Midbrain (tissue), 1 donor: Measurements from ENCODE around the gene CALML6.

Experiments used
- DNase-seq: peaks from one replicate; lab custom pipeline; 2025; lab: John Stamatoyannopoulos, UW

Gene CALML6

DNA sequence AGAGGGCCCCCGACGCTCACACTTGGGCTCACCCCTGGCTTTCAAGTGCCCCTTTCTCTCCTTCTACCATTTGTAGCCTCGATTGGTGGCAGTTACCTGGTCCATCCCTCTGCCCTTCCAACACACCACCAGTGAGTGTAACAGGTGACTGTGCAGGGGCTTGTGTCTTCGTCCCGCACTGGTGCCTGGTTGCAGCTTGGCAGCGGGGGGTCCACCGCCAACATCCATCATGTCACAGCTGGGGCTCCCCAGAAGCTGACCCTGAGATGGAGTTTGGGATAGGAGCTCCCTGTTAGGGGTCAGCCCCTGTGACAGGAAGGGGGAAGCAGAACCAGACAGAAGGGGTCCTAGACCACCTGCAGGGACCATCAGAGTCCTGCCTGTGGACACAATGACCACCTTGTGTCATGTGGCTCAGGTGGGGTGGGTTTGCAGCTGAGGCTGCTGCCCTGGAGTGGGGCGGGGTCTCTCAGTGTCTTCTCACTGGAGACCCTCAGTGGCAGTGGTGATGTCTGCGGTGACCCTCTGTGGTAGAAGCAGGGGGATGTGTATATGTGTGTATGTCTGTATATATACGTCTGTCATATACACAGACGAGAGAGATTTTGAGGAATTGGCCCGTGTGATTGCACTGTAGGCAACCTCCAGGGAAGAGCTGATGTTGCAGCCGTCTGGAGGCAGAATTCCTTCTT is 3.6 kb upstream of the CALML6 start:
- no peak for DNase-seq

DNA sequence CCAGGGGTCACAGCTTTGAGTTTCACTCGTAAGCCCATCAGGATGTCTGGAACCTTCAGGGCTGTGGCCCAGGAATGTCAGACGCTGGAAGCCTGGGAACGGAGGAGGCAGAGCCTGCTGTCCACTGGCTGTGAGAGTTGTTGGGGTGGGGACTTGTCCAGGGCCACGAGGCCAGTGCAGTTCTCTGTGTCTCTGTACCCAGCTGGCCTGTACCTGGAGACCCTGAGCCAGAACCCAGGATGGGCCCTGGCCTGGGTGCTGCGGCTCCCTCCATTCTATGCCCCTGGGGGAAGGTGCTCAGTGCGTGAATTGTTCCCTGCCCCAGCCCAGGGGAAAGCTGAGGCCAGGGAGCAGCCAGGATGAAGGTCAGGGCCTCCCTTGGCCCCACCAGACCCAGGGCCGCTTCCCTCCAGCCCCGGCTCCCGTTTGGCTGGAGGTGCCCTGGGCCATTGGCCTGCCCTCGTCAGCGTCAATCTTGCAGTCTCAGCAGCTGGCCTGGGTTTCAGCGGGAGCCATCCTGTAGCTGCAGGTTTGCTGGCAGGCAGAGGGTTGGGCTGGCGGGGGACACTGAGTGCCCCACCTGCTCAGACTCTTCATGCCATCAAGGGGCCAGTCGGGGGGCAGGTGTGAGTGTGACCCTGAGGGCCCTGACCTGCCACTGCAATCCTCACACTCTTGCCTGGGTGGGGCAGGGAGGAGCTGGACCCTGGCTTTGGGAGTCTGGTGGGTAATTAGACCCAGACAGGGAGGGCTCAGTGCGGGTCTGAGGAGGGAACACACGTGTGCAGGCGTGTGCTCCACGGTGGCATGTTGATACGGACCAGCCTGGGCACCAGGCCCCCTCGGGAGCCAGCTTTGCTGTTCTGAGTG is 724 bp upstream of the CALML6 start:
- DNase-seq: no peak

DNA sequence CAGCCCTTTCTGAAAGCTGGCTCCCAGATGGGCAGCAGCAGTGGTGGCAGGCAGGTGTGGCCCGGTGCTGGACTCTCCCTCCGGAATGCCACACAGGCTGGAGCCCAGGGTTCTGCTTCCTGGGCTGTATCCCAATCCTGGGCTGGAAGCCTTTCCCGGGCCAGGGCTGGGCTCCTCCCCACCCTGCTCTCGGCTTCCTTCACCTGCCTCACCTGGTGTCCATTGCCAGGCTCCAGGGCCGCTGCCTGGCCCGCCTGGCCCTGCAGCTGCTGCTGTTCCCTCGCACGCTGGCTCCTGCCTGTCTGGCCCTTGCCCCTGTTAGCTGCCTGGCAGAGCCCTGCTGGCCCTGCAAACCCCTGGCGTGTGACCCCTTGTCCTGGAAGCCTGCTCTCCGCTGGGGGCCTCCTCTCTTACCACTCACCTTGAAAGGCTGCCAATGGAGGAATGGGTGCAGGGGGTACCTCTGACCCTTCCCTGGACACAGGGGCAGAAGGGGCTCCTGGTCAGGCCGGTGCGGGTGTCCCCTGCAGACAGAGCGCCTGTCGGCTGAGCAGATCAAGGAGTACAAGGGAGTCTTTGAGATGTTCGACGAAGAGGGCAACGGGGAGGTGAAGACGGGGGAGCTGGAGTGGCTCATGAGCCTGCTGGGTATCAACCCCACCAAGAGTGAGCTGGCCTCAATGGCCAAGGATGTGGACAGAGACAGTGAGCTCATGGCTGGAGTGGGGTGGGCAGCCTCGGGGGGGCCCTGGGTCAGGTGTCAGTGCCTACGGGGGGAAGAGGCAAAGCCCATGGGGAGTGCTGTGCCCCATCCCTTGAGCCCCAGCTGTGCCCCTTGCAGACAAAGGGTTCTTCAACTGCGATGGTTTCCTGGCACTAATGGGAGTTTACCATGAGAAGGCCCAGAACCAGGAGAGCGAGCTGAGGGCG is 1.1 kb downstream of the CALML6 start:
- no peak for DNase-seq

DNA sequence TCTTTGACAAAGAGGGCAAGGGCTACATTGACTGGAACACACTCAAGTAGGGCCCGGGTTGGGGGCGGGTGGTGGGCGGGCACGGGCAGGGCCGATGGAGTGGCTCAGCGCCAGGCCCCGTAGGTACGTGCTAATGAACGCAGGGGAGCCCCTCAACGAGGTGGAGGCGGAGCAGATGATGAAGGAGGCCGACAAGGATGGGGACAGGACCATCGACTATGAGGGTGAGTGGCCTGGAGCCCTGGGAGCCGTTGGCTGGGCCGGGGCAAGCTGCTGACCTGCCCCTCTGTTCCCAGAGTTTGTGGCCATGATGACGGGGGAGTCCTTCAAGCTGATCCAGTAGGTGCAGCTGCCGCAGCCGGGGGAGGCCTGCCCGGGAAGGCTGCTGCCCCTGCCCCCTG is 1.8 kb downstream of the CALML6 start:
- no peak for DNase-seq

DNA sequence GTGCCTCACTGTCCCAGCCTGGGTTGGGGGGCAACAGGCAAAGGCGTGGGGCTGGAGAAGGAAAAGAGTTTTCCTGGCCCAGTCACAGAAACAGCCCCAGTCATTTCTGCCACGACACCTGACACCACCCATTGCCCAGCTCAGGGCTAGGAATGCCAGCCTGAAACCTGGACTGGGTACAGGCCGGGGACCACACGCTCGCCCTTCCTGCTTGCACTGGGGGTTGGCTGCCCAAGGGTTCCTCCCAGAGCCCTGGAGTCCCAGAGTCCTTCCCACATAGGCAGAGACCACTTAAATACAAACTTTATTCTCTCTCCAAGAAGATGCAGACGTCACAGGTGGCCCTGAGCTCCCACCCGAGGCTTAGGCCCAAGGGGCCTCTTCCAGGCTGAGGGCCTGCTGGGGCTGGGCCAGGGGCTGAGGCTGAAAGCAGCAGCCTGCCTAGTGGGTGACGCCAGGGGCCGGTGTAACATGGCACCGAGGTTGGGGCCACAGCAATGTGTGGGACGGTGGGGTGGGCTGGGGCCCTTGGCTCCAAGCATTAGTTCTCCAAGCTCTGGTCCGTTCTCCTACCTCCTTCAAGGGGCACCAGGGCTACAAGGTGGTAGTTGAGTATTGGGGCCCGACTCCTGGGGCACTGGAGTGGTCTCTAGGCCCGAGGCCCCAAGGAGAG is 2.4 kb downstream of the CALML6 start:
- no peak for DNase-seq

DNA sequence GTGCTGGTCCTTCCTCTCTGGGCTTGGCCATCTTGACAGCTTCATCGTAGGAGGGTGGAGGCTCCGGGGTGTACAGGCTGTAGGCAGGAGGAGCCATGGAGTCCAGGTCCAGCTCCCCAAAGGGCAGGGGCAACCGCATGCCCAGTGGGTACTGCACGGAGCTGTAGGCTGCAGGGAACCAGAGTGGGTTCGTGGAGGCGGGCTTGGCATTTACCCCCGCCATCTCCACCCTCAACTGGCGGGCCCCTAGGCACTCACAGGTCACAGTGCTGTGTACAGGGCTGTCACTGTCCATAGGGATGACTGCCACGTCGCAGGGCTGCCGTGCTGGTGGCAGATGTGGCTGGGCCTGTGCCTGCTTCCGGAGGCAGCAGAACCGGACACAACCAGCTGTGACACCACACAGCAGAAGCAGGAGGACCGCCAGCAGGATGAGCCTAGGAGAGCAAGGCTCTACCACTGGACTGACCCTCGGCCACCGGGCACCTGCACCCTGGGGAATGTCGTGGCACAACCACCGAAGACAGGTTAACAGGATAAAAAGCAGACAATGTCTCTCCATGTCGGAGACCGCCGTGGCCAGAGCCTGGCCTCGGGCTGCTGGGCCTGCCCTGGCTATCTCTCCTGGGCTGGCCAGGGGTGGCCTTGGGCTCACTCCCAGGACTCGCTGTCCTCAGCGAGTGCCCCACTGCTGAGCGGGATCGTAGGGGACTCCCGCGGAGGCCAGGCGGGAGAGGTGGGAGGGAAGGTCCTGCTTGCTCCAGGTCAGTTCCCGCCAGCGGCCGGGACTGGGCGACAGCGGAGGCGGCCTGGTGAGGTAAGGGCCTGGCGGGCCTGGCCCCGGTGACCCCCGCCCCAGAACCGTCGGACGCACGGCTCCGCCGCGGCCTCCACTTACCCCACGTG is 3.2 kb downstream of the CALML6 start:
- no peak for DNase-seq

DNA sequence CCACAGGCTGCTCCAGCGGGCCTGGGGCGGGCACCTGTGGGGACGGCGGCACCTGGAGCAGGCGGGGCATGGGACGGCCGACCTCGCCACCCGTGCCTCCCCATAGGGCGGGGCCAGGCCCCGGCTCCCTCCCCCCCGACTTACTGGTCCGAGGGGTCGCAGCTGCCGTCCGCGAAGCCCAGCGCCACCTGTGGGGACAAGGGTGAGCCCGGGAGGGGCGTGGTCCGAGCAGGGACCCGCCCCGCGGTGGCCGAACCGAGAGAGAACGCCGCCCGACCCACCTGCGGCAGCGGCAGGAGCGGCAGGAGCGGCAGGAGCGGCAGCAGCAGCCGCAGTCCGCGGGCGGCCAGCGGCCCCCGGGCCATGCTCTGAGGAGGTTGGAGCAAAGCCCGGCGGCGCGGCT is 3.8 kb downstream of the CALML6 start, which contains the start of gene TMEM52:
TSS of gene TMEM52 (minus strand) at position 379 of the 403 bp plus-strand sequence. CDS start at position 365, 14 bp downstream.
- DNase-seq: no peak

DNA sequence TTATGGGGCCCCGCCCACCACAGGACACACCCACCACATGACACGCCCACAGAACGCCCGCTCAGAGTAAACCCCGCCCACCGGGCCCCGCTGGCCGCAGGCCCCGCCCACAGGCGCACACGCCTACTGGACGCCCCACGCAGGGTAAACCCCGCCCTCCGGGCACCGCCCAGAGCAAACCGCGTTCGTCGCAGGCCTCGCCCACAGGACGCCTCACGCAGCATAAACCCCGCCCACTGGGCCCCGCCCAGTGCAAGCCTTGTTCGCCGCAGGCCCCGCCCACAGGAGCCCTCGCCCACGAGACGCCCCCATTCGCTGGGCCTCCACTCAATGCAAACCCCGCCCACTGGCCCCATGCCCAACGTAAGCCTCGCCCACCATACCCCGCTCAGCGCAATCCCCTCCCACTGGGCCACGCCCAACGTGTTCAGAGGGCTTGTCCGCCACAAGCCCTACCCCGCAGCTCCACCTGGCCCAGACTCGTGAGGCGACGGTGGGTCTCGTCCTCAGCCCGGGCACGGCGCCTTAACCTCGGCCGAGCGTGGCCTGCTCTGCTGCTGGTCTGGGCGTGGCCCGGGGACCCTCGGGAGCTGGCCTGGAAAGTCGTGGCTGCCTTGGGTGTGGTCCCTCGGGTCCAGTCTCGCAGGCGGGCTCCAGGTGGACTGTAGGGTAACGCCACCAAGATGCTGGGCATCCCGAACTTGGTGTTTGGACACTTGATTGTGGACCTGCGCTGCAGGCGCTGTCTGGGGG is 4.4 kb downstream of the CALML6 start:
- DNase-seq: peak; percentile 77

DNA sequence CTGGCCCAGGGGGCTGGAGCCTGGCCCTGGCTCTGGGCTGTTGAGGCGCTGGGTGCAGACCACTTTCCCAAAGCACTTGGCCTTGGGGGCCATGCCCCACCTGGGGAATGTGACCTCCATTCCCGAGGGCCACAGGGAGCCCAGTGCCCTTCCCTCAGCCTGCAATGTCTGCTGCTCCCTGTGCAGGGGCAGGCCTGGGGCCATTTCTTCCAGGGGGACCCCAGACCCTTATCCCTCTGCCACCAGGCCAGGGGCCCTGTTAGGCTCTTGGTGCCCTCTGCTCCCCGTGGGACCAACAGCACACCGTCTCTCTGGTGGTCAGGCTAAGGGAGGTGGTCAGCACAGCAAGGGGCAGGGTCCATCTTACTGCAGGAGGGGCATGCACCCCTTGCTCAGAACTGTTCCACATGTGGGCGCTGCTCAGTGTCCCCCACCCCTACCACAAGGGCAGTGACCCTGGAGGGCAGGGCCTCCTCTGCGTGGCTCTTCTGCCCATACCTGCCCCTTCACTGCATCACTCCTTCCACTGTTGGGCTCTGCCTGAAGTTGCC is 5.1 kb downstream of the CALML6 start:
- no peak for DNase-seq

DNA sequence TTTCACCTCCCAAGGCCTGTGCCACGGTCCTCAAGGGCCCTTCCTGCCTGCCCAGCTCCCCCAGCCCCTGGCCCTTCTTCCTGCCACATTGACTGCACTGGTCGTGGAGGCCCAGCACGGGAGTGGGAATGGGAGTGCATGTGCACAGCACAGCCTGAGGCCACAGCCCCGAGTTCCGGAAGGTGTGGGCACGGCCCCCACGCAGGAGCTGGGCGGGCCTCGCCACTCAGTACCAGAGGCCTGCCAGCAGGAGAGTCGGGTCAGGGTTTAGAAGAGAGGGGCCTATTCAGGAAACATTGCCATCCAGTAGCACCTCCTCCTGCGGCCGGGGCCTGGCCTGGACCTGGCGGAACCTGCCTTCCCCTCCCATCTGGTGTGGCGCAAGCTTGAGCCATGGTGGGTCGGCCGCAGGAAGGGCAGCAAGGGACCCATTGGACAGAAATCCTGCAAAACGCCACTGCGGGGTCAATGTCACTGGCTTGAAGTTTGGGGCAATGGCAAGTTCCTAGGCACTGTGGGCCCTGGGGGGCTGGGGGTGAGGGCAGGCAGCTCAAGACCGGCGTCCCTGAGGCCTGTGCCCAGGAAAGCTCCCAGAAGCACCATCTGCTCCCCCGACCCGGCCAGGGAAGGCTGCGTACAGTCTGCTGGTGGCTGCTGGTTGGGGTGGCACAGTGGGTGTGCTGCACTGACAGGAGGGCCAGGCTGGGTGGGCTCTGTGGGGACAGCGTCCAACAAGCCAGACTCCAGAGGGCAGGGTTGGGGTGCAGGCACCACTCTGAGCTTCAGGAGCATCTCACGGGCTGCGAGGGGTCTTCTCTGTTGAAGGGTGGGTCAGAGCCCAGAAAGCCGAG is 5.8 kb downstream of the CALML6 start:
- DNase-seq: no peak

DNA sequence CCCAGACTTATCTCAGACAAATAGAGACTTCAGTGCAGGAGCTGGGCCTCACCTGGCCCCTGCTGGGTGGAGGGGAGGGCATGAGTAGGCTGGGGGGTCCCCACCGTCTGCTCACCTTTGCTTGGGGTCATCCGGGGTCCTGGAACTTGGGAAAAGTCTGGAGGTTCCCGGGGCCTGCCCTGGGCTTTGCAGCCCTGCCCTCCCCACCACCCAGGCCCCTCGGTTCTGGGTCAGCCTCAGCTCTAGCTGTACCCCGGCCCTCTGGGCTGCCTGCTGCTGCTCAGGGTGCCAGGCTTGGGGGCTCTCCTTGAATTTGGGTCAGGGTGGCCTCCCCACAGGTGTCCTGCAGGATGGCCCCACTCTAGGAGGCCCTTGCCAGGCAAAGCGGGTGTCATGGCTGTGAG is 6.4 kb downstream of the CALML6 start:
- DNase-seq: no peak

DNA sequence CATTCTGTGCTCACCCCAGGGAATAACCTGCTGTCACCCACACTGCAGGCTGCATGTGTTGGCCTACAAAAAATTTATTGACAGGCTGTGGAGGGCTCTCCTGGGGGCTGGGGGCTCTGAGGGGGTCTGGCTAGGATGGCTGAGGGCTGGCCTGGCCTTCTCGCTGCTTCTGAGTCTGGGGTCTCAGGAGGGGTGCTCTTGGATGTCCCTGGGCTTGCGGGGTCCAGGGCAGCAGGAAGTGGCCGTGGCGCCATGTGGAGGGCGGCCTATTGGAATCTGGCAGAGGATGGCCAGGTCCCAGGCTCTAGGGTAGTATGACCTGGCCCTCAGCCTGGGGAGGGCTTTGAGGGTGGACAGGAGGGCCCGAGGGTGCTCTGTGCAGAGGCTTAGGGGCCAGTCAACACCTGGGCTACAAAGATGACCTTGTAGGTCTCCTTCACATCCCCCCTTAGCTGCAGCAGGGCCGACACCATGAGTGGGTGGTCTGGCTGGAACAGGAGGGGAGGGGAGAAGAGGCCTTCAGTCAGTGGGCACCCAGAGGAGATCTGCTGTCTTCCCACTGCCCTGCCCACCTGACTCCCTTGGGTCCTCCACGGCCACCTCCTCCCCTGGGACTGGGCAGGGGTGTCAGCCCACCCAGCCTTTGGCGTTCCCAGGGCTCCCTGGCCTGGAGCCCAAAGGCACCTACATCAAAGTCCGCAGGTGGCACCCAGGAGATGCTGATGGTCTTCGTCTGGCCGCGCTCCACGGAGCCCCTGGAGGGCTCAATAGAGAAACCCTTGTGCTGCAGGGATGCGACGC is 7.0 kb downstream of the CALML6 start:
- no peak for DNase-seq

DNA sequence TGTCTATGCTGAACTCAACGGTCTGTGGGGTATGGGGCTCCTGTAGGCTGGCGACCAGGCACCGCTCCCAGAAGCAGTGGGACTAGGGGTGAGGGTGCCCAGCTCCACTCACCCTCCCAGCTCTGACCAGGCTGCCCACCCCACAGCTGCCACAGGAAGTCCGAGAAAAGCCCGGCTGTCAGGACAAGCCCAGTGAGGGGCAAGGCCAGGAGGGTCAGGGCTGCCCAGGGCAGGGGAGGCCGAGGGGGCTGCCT is 7.6 kb downstream of the CALML6 start:
- no peak for DNase-seq

DNA sequence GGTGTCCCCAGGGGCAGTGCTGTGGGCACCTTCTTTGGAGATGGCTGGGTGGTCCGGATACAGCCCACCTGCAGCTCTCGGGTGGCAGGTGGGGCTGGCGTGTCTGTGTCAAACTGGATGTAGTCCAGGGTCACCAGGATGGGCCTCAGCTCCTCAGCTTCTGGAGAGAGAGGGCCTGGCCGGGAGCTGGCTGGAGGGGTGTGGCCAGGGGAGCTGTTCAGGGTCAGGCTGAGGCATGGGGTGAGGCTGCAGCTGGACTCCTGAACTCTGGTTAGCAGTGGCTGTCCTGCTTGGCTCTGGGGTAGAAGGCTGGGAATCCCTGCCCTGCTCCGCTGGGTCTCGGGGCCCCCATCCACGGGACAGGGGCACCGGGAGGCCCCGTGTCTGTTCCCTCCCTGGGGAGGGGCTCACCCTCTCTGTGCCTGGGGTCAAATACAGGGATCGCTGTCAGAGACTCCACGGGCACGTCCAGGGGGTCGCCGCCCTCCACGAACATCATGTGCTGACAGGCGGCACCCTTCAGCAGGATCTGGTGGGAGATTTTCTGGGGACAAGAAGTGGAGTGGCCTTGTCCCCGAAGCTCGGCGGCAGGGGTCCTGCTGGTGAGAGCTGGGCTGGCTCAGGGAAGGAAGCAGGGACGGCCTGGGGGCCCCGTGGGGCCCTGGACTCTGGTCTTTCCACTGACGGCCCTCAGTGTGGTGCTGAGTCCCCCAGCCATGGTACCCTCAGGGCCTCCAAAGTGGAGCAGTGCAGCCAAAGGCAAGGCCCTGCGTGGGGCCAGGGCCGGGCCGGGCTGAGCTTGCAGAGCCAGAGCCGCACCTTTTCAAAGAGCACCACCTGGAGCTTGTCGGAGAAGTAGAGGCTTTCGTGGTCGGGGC is 8.1 kb downstream of the CALML6 start:
- DNase-seq: no peak

DNA sequence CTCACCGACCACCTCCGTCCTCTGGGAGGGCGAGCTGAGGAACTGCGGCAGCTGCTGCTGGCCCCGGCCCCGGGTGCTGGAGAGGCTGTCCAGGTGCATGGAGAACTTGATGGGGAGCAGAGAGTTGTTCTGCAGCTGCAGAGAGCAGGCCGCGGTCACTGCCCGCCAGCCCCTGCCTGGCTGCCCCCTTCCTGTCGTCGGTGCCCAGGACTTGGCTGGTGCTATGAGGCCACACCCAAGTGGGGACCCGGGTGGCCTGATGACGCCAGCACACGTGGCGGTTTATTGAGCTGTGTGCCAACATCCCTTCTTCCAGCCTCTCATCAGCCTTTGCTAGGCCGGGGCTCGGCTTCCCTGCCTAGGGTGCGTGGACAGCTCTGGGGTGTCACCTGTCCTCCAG is 9.3 kb downstream of the CALML6 start:
- DNase-seq: no peak

DNA sequence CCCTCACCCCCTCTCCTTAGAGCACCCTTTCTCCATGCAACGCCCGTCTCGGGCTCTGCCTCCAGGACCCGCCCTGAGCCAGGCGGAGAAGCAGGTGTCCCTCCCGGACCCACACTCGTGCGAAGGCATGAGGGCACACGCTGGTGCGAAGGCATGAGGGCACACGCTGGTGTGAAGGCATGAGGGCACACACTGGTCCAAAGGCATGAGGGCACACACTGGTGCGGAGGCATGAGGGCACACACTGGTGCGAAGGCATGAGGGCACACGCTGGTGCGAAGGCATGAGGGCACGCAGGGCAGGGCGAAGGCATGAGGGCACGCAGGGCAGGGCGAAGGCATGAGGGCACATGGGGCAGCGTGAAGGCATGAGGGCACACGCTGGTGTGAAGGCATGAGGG is 9.8 kb downstream of the CALML6 start:
- no peak for DNase-seq
